NCI-H1694 (cell line): Measurements from ENCODE around the gene HYAL4.
"Not testable (repeated sequence)": the region's sequence is repeated elsewhere in the genome, so short reads cannot be mapped to it uniquely, and the experiment has no call there.

Experiments
- DNase-seq: peaks from one replicate; lab custom pipeline; 2025; lab: John Stamatoyannopoulos, UW

Gene HYAL4

GRCh38 chr7:123847868-123848267, 2.9 kb downstream of the HYAL4 start:
- DNase-seq, result no peak

GRCh38 chr7:123849855-123850254, 4.9 kb downstream of the HYAL4 start:
- no peak for DNase-seq

DNA sequence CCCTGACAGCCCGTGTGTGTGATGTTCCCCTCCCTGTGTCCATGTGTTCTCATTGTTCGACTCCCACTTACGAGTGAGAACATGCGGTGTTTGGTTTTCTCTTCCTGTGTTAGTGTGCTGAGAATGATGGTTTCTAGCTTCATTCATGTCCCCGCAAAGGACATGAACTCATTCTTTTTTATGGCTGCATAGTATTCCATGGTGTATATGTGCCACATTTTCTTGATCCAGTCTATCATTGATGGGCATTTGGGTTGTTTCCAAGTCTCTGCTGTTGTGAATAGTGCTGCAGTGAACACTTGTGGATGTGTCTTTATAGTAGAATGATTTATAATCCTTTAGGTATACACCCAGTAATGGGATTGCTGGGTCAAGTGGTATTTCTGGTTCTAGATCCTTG, 6.4 kb downstream of the HYAL4 start:
- not testable (repeated sequence) for DNase-seq

- DNase-seq, result not testable (repeated sequence)
Observed at GRCh38 chr7:123854291-123854690, 9.3 kb downstream of the HYAL4 start.

- not testable (repeated sequence) for DNase-seq
Observed at GRCh38 chr7:123856428-123856827, 11.5 kb downstream of the HYAL4 start.

GRCh38 chr7:123860848-123861247, 15.9 kb downstream of the HYAL4 start:
- DNase-seq, result no peak

DNA sequence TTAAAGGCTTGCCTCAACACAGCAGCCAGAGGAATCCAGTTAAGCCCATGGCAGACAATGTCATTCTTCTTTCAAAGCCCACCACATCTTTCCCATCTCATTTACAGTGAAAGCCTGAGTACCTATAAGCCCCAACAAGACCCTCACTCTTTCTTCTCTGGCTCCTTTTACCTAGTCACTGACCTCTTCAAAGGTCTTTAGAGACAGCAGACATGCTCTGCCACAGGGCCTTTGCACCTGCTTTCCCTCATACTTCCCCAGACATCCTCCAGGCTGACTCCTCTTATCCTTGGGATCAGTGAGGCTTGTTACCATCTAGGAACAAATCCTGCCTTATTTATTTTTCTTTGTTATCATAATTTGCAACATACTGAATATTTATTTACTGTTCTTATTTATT, 17.8 kb downstream of the HYAL4 start:
- no peak for DNase-seq

DNA sequence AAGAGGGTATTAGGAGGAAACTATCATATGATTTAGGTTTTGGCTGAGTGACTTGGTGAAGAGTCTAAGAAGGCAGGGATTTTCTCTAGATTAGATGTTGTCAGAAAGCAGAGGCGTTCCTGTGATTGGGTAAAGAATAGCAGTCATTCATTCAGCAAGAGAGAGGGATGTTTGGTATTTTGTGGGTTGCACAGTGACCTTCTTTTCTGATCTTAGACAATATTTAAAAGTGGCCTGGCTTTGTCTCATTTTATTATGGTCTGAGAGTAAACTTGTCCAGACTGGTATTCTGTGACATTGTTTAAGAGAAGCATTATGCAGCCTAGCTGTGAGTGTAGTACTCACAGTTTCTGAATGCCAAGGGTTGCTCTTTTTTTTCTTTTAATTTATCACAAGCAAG, 18.5 kb downstream of the HYAL4 start:
- DNase-seq, result no peak

- no peak for DNase-seq
Observed at GRCh38 chr7:123864012-123864411, 19.0 kb downstream of the HYAL4 start.

- DNase-seq, result no peak
Observed at GRCh38 chr7:123864436-123864835, 19.5 kb downstream of the HYAL4 start.

- DNase-seq, result no peak
Observed at GRCh38 chr7:123864966-123865365, 20.0 kb downstream of the HYAL4 start.

DNA sequence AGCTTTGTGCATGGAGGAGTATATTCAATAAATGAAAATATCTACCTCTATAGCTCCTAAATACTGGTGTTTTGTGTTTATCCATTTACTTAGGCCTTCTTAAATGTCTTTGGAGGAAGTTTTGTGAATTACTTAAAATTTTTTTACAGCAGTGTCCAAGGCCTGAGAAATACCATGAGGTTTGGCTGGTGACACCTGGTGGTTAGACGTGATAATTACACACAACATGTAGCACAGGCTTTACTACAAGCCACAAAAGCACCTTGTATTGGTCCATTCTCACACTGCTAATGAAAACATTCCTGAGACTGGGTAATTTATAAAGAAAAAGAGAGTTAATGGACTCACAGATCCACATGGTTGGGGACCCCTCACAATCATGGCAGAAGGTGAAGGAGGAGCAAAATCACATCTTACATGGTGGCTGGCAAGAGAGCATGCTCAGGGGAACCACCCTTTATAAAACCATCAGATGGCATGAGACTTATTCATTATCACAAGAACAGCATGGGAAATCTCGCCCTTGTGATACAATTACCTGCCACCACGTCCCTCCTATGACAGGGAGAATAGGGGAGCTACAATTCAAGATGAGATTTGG, 20.6 kb downstream of the HYAL4 start:
- peak; percentile 55 for DNase-seq

DNA sequence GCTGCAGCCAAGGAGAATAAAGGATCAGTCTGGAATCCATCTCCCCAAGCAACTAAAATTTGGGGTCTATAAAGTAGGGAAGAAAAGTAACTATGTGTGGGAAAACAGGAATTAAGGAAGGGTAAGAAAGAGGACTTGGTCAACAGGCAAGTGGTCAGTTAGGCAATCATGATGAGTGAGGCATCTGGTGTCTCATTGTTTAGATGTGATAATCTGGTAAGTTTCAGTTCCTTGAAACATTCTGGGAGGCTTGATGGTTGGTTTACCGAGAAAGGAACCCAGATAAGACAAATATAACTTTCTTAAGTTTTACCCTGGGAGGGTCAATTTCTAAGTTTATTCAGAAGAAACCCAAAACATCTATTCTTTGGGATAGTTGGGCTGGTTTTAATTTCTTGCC, 22.3 kb downstream of the HYAL4 start:
- no peak for DNase-seq

GRCh38 chr7:123871998-123872867, 27.3 kb downstream of the HYAL4 start:
- peak; percentile 42 for DNase-seq

DNA sequence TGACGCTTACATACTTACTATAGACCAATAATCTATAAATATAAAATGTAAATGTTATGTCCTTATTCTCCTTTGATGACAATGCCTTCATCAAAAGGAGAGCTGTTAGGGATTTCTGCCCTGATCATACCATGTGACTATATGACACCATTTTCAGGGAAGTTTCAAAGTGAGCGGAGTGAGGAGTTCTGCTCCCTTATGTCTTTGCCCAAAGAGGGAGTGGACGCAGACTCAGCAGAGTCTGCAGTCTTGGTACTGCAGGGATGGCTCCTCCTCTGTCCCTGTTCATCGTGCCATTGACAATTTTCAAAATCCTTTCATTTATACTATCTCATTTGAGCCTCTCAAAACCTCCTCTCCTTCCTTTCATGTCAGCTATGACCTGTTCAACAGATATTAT, 27.9 kb downstream of the HYAL4 start:
- DNase-seq, result no peak

GRCh38 chr7:123876557-123877256, 31.7 kb downstream of the HYAL4 start:
- no peak for DNase-seq

GRCh38 chr7:123879628-123880027, 34.7 kb downstream of the HYAL4 start:
- no peak for DNase-seq

- no peak for DNase-seq
Observed at GRCh38 chr7:123881300-123881699, 36.3 kb downstream of the HYAL4 start.

- no peak for DNase-seq
Observed at GRCh38 chr7:123883154-123883553, 38.2 kb downstream of the HYAL4 start.

GRCh38 chr7:123888192-123888591, 43.2 kb downstream of the HYAL4 start:
- no peak for DNase-seq

GRCh38 chr7:123894753-123895152, 49.8 kb downstream of the HYAL4 start:
- not testable (repeated sequence) for DNase-seq

DNA sequence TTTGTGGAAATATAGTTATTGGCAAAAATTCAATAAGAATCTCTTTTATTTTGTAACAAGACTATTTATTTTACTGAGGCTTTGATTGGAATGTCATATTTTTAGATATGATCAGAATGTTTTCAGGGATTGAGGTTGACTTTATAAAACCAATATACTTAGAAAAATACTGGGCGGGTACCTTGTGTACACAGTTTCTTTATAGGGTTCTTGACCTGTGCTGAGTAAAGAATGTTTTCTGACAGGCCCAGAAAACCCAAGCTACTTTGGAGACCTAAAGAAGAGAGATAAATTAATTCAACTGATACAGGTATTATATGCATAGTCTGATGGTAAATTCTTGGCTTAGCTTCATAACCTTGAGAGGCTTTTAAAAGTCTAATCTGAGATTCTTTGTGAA, 56.1 kb downstream of the HYAL4 start:
- no peak for DNase-seq

DNA sequence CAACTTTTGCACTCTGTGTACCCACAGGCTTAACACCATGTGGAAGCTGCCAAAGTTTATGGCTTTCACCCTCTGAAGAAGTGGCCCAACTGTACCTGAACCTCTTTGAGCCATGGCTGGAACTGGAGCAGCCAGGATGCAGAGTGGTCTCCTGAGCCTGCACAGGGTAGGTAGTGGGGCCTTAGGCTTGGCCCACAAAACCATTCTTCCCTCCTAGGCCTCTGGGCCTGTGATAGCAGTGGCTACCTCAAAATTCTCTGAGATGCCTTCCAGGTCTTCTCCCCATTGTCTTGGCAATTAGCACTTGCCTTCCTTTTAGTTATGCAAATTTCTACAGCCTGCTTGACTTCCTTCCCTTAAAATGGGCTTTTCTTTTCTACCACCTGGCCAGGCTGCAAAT, 60.7 kb downstream of the HYAL4 start:
- no peak for DNase-seq
